HTERT RPE-1 (cell line): ENCODE data around the gene CSNK2A1.
"Not testable (repeated sequence)": the region's sequence is repeated elsewhere in the genome, so short reads cannot be mapped to it uniquely, and the experiment has no call there.

Source experiments
- in situ Hi-C: fragments of 300-500 bp; cut with MboI; formaldehyde crosslinking; loops from 4 replicates; pipeline ENCODE4 v1.14.3; 2020; ENCODE audit warnings: low sequenced_read_pairs

Gene CSNK2A1

DNA sequence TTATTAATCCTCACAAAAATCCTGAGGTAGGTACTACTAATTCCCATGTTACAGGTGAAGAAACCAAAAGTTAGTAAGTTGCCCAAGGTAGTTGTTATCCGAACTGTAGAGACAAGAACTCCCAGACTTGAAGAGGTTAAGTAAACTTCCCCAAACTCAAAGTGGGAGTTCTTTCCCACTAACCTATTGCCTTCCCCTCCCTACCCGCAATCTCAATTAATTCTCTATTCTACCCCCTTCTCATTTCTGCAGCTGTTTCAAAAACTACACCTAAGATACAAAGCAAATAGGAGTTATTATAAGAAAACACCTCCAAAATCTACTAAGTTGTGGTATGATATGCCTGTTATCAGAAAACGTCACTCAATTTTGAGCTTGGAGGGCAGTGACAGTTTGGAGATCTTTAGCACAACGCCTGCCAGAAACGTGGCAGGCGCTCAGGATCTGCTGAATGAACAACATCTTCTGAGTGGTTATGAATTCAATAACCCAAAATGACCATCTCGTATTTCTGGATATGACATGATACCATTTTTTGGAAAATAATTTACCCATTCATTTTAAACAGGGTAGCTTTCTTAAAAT is 7.1 kb downstream of the CSNK2A1 start:
- in situ Hi-C loops, result no loop called here

DNA sequence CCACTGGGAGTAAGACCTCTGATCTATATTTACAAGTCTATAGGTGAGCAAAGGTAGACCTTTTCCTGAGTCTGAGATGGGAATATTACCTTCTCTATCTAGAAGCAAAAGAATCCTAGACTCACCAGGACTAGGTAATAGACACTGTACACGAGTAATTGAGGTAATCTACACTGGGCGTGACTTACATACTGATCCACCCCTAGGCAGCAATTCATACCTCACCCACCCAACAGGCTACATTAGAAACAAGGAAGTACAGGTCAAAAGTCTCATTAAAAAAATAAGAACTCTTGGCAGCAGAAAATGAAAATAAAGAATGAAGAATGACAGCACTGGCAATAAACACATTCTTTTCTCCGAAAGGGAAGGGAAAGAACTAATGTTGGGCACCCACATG is 7.6 kb downstream of the CSNK2A1 start:
- in situ Hi-C loops, result no loop called here

DNA sequence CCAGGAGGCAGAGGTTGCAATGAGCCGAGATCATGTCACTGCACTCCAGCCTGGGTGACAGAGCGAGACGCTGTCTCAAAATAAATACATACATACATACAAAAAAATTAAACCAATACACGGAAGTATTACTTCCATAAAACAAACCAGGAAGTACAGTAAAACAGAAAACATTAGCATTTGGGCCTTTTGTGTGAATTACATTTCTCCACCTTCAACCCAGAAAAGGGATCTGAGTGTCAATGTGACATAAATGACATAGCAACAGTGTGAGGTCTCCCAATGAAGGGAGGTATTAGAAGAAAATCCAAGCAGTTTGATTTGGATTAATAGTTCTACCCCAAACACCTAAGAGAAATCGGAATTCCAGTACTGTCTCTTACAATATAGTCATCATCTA is 10.1 kb downstream of the CSNK2A1 start:
- in situ Hi-C loops, result no loop called here

DNA sequence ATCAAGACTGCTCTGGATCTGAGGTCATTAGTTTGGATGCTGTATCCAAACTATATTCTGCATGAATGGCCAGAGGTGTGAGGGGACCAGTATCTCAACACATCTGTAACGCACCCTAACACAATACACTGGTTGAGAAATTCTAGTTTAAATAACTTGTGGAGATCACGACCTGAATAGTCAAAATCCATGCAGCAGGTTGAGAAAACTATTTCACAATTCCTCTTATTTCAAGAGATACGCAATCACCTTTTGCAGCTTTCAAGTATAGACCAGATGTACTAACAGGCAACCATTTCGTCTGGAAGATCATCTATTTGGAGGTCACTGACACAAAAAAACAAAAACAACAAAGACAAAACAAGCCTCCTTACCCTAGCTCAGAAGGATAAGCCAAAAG is 11.1 kb downstream of the CSNK2A1 start:
- in situ Hi-C loops, result no loop called here

GRCh38 chr20:531608-532007 is 12.0 kb downstream of the CSNK2A1 start:
- in situ Hi-C loops, result no loop called here

DNA sequence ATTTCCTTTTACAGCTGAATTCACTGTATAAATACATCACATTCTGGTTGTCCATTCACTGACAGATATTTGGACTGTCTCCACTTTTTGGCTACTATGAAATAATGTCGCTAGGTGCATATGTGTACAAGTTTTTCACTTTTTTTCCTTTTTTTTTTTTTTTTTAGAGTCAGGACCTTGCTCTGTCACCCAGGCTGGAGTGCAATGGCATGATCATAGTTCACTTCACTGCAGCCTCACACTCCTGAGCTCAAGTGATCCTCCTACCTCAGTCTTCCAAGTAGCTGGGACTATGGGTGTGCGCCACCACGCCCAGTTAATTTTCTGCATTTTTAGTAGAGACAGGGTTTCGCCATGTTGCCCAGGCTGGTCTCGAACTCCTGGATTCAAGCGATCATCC is 13.3 kb downstream of the CSNK2A1 start:
- in situ Hi-C loops, result no loop called here

DNA sequence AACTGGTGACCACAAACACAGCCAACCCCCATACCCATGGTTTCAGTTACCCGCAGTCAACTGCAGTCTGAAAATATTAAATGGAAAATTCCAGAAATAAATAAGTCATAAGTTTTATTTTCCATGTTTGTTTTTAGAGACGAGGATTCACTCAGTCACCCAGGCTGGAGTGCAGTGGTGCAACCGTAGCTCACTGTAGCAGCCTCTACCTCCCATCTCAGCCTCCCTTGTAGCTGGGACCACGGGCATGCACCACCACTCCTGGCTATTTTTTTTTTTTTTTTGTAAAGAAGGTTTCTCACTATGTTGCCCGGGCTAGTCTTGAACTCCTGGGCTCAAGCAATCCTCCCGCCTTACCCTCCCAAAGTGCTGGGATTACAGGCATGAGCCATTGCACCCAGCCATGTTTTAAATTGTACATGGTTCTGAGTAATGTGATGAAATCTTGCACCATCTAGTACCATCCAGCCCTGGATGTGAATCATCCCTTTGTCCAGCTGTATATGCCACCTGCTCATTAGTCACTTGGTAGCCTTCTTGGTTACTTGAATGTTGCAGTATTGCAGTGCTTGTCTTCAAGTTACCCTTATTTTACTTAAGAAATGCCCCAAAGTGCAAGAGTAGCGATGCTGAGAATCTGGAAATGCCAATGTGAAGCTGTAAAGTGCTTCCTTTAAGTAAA is 14.5 kb downstream of the CSNK2A1 start:
- in situ Hi-C loops, result no loop called here

DNA sequence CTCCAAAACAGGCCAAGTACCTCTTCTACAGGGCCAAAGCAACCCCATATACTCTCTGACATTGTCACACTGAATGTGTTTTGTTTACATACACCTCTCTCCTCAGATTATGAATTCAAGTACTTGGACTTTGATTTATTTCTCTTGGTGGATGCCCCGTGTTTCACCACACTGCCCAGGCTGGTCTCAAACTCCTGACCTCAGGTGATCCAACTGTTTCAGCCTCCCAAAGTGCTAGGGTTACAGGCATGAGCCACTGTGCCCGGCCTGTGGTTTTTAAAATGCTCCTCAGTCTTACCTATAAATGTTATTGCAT is 16.1 kb downstream of the CSNK2A1 start:
- in situ Hi-C loops, result no loop called here

GRCh38 chr20:521860-522259 is 21.7 kb downstream of the CSNK2A1 start:
- in situ Hi-C loops, result no loop called here

- in situ Hi-C loops, result no loop called here
Observed at GRCh38 chr20:519999-520398, 23.6 kb downstream of the CSNK2A1 start.

GRCh38 chr20:517221-517620 is 26.4 kb downstream of the CSNK2A1 start:
- in situ Hi-C loops, result no loop called here

DNA sequence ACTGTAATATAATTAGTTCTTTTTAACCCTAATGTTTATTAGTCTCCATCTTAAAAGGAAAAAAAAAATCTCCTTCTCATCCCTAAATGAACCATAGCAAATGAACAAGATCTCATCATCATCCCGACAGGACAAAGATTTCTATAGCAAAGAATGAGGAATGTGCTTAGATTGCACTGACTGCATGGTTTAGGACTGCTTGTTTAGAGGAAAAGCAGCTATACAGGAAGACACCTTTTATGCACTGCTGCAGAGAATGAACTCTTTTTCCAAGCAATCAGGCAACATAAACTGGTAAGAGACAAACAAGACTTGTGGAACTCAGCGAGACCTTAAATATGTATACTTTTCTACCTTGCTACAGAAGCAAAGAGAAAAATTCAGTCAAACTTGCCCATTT is 26.8 kb downstream of the CSNK2A1 start:
- in situ Hi-C loops, result no loop called here

DNA sequence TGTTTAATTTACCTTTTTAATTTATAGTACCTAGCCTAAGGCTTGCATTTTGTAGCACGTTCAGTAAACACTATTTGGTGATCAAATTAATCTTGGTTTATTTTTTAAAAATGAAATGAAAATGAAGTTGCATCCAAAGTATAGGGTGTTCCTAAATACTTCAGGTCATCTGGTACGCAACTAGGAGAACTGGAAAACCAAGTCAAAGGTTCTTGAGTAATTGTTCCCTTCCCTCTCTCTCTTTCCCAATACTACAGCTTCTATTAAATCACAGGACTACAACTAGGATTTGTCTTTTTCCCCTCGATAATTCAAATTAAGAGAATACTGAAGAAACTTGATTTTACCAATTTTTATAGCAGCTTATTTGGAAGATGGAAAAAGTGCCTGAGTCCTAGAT is 27.9 kb downstream of the CSNK2A1 start:
- in situ Hi-C loops, result no loop called here

DNA sequence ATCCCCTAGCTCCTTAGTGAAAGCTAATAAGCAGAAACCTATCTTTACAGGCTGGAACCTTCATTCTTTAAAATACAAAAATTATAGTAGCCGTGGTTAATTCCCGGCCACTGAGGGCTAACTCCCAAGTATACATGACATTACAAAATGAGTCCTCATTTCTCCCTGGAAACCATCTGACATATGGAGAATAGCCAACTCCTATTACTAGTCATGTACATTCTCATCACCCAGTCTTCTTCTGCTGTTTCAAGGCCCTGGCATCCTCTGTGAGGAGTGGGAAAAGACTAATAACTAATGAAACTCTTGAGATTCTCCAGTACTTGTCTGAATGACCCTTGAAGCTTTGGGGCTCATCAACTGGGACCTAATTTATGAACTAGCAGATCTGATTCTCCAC is 30.2 kb downstream of the CSNK2A1 start:
- in situ Hi-C loops, result no loop called here

DNA sequence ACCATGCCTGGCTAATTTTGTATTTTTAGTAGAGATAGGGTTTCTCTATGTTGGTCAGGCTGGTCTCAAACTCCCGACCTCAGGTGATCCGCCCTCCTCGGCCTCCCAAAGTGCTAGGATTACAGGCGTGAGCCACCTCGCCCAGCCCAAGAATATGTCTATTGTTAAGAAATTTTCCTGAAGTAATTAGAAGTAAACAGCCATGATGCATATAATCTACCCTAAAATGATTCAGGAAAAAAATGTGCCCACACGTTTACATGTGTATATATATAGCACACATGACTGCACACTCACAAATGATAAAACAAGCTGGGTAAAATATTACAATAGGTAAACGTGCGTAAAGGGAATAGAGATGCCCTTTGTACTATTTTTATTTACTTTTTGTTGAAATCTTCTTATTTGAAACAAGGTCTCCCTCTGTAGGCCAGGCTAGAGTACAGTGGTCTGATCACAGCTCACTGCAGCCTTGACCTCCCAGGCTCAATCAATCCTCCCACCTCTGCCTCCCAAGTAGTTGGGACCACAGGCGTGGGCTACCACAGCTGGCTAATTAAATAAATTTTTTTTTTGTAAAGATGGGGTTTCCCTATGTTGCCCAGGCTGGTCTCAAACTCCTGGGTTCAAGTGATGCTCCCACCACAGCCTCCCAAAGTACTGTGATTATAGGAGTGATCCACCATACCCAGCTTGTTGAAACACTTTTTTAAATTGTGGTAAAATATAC is 33.1 kb downstream of the CSNK2A1 start:
- in situ Hi-C loops, result not testable (repeated sequence)

- in situ Hi-C loops, result not testable (repeated sequence)
Observed at GRCh38 chr20:508364-508787, 35.2 kb downstream of the CSNK2A1 start.

- in situ Hi-C loops, result no loop called here
Observed at GRCh38 chr20:507761-508332, 35.7 kb downstream of the CSNK2A1 start.

DNA sequence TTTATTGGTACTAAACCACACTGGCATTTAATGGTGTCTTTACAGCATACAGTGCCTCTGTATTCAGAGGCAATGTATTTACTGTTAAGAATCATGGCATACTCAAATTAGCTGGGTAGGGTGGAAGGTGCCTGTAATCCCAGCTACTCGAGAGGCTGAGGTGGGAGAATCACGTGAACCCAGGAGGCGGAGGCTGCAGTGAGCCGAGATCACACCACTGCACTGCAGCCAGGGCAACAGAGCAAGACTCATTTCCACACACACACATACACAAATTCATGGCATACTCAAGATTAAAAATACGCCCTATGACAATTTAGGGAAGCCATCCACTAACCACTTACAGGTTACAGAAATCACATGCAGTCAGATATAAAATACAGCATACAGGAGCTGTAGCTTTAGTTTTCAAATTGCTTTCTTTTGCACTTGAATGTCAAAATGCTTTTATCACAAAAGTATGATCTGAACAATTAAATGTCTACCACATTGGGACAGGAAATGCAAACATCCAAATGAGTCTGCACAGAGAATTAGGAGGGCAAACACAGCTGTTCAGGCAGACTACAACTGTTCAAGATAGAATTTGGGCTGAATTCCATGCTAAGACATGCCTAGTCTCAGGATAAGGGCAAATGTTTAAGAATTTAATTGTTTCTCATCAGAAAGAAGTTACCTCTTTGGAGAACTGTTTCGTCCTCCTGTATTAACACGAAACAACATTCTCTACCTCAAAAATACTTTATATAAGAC is 36.4 kb downstream of the CSNK2A1 start:
- in situ Hi-C loops, result no loop called here

DNA sequence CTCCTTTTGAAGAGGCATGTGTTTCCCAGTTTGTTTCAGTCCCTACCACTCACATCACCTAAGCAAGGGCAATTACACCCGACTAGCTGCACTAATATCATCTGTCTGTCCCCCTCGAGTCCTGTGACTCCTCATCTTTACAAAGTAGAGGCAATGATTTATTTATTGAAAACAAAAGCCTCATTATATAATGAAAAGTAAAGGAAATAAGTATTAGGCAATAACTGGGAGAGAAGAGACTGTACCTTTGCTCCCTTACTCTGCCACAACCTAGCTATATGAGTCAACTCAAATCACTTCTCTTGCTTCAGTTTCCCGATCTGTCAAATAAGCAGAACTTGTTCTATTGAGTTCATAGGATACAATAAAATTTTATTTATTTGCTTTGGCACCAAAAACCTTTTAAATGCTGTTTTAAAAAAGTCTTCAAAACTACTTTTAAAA is 38.9 kb downstream of the CSNK2A1 start:
- in situ Hi-C loops, result no loop called here

DNA sequence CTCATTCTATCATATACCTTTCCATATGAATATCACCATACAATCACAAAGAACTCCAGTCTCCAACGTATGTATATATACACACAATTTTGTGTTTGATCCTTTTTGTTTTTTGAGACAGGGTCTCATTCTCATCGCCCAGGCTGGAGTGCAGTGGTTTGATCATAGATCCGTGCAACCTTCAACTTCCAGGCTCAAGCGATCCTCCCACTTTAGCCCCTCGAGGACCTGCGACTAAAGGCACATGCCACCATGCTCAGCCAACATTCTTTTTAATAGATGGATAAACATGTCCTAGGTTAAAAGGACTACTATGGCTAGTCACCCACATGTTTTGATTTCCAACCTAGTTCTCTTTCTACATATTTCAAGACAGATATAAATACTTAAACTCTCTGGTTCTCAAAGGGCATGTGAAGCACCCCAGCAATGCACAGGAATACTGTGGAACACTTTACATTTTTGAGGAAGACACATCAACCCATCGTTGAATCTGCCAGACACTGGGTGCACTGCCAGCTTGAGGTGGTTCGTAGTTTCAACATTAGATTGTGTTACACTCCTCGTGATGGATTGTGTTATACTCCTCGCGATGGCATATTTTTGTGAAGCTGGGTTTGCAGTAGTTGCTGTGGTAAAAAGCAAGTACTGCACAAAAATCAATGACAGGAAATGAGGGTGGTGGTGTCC is 40.4 kb downstream of the CSNK2A1 start:
- in situ Hi-C loops, result no loop called here

DNA sequence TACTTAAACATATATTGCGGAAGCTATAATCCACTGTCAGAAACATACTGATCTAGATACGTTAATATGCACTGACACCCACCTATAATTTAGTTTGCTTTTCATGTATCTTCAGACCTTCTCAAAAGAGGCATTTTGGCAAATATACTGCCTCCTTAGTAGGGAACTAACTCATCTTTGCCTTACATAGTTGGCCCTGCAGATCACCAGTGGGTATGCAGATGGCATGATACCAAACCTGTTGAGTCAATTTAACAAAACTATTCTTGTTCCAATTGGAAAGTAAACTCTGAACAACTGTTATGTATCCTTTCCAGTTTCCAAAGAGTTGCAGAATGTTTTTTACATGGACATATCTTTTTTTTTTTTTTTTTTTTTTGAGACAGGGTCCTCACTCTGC is 45.6 kb downstream of the CSNK2A1 start:
- in situ Hi-C loops, result no loop called here
